H1 (cell line): Measurements from ENCODE around the gene GRSF1. TPM values are rescaled to one million over a fixed set of nuclear protein-coding genes. Genes with fewer than 3 reads are reported as not detected.

ENCODE experiments used
- CTCF ChIA-PET: fragments of 300-600 bp; sonication (Branson Sonifier 250); formaldehyde crosslinking; loops from one replicate; lab custom pipeline; 2021; ENCODE audit not compliant: partially characterized antibody; lab: Charles Lee
- POLR2A ChIA-PET: fragments of 300-600 bp; sonication (Branson Sonifier 250); formaldehyde crosslinking; loops from one replicate; lab custom pipeline; 2021; ENCODE audit warnings: inconsistent platforms; ENCODE audit not compliant: partially characterized antibody; lab: Charles Lee
- DNase-seq, 2 experiments: peaks; one replicate each; pipeline versions ENCODE4 v3.0.0 to v3.0.0-alpha.2; 2010 to 2022; ENCODE audit warnings: low spot score in 2 of 2, low read depth in 1 of 2, mixed read lengths in 1 of 2
- FAIRE-seq: peaks from 2 replicates; lab custom pipeline; 2011; peaks lifted over from hg19 to GRCh38; lab: Jason Lieb, UNC
- H2AFZ ChIP-seq: 2 replicates; pipeline ENCODE4 v1.8.1; 2012; ENCODE audit warnings: low read length, inconsistent platforms
- H2AK5ac ChIP-seq: 2 replicates; pipeline ENCODE4 v1.6.1; 2013; ENCODE audit warnings: low read depth, low read length
- H2BK120ac ChIP-seq: replicated peaks from 2 replicates; pipeline ENCODE3; 2013; ENCODE audit warnings: low read depth, low read length, inconsistent platforms
- H2BK12ac ChIP-seq: 2 replicates; pipeline ENCODE4 v1.6.1; 2013; ENCODE audit warnings: low read depth, low read length
- H2BK15ac ChIP-seq: 2 replicates; pipeline ENCODE4 v1.6.1; 2013; ENCODE audit warnings: low read length
- H2BK20ac ChIP-seq: 2 replicates; pipeline ENCODE4 v1.6.1; 2013; ENCODE audit warnings: low read length
- H2BK5ac ChIP-seq: 2 replicates; pipeline ENCODE4 v1.6.1; 2013; ENCODE audit warnings: low read depth, low read length
- H3K14ac ChIP-seq: 2 replicates; pipeline ENCODE4 v1.6.1; 2013; ENCODE audit warnings: inconsistent platforms; ENCODE audit not compliant: insufficient read length
- H3K18ac ChIP-seq: 2 replicates; pipeline ENCODE4 v1.6.1; 2013; ENCODE audit warnings: low read length; ENCODE audit errors: extremely low read depth
- H3K23ac ChIP-seq: 2 replicates; pipeline ENCODE4 v1.6.1; 2013; ENCODE audit warnings: inconsistent platforms; ENCODE audit not compliant: insufficient read length
- H3K23me2 ChIP-seq: 2 replicates; pipeline ENCODE4 v1.6.1; 2013; ENCODE audit warnings: low read depth, low read length
- H3K27ac ChIP-seq: 2 replicates; pipeline ENCODE4 v1.6.1; 2011; ENCODE audit warnings: low read depth, low read length, inconsistent platforms
- H3K27me3 ChIP-seq, 4 experiments: replicated peaks in 1 of 4; 1 replicate in 1 of 4; 2 replicates in 3 of 4; pipeline versions ENCODE4 v1.6.1 to v1.8.1; 2011 to 2013; ENCODE audit warnings: low read length in 3 of 4, mild to moderate bottlenecking in 3 of 4, inconsistent platforms in 2 of 4, mixed read lengths in 2 of 4, moderate library complexity in 1 of 4; ENCODE audit not compliant: control insufficient read depth in 3 of 4, insufficient read depth in 3 of 4; ENCODE audit errors: extremely low read depth in 1 of 4
- H3K36me3 ChIP-seq, 4 experiments: 2 replicates each; pipeline versions ENCODE4 v1.6.1 to v1.8.1; 2011 to 2013; ENCODE audit warnings: mild to moderate bottlenecking in 4 of 4, low read length in 3 of 4, moderate library complexity in 2 of 4, control low read depth in 1 of 4, inconsistent platforms in 1 of 4; ENCODE audit not compliant: insufficient read depth in 4 of 4, control insufficient read depth in 2 of 4
- H3K4ac ChIP-seq: replicated peaks from 2 replicates; pipeline ENCODE3; 2013; ENCODE audit warnings: low read length, low read depth, mixed read lengths, inconsistent platforms; ENCODE audit not compliant: insufficient read length
- H3K4me1 ChIP-seq, 4 experiments: replicated peaks in 1 of 4; 1 replicate in 1 of 4; 2 replicates in 3 of 4; pipeline versions ENCODE4 v1.6.1 to v1.8.1; 2011 to 2013; ENCODE audit warnings: low read length in 3 of 4, inconsistent platforms in 2 of 4, mixed read lengths in 1 of 4; ENCODE audit not compliant: insufficient read depth in 4 of 4, control insufficient read depth in 3 of 4
- H3K4me2 ChIP-seq, 2 experiments: 2 replicates each; pipeline versions ENCODE4 v1.6.1 to v1.8.1; 2011 to 2013; ENCODE audit warnings: low read depth in 2 of 2, low read length in 2 of 2, control low read depth in 1 of 2, inconsistent platforms in 1 of 2, mild to moderate bottlenecking in 1 of 2; ENCODE audit not compliant: insufficient read depth in 1 of 2
- H3K4me3 ChIP-seq, 4 experiments: fragments of 200-600, 300-600 bp in 1 of 4; sonication (generic), shearing (Covaris generic), sonication (Bioruptor Twin) in 1 of 4; 2 replicates each; pipeline versions ENCODE4 v1.5.1 to v1.8.1; 2011 to 2016; ENCODE audit warnings: low read length in 4 of 4, low read depth in 3 of 4, control low read depth in 2 of 4, inconsistent platforms in 2 of 4, mild to moderate bottlenecking in 2 of 4, mixed read lengths in 1 of 4, moderate library complexity in 1 of 4; ENCODE audit not compliant: insufficient read depth in 2 of 4; ENCODE audit errors: extremely low read depth in 1 of 4
- H3K56ac ChIP-seq: replicated peaks from 2 replicates; pipeline ENCODE3; 2013; ENCODE audit warnings: low read depth, mild to moderate bottlenecking, mixed read lengths, low read length, inconsistent platforms; ENCODE audit not compliant: insufficient read length
- H3K79me1 ChIP-seq: 2 replicates; pipeline ENCODE4 v1.6.1; 2013; ENCODE audit warnings: low read depth, low read length, control low read depth
- H3K79me2 ChIP-seq, 2 experiments: 2 replicates each; pipeline versions ENCODE4 v1.6.1 to v1.8.1; 2012 to 2013; ENCODE audit warnings: low read length in 2 of 2, mild to moderate bottlenecking in 2 of 2, inconsistent platforms in 1 of 2; ENCODE audit not compliant: insufficient read depth in 2 of 2, control insufficient read depth in 1 of 2
- H3K9ac ChIP-seq, 4 experiments: replicated peaks in 1 of 4; 1 replicate in 1 of 4; 2 replicates in 3 of 4; pipeline versions ENCODE4 v1.6.1 to v1.8.1; 2011 to 2013; ENCODE audit warnings: low read depth in 3 of 4, low read length in 3 of 4, control low read depth in 2 of 4, mild to moderate bottlenecking in 2 of 4, moderate library complexity in 2 of 4, inconsistent platforms in 1 of 4; ENCODE audit errors: extremely low read depth in 1 of 4
- H3K9me3 ChIP-seq, 2 experiments: 2 replicates each; pipeline versions ENCODE4 v1.6.1 to v1.8.1; 2012 to 2013; ENCODE audit warnings: mild to moderate bottlenecking in 2 of 2, moderate library complexity in 2 of 2, control low read depth in 1 of 2, inconsistent platforms in 1 of 2, low read depth in 1 of 2, low read length in 1 of 2, mixed read lengths in 1 of 2; ENCODE audit not compliant: insufficient read depth in 2 of 2
- H4K20me1 ChIP-seq, 2 experiments: replicated peaks in 1 of 2; 2 replicates each; pipeline versions ENCODE3 to v1.8.1; 2011 to 2013; ENCODE audit warnings: inconsistent platforms in 2 of 2, low read length in 2 of 2, mild to moderate bottlenecking in 1 of 2; ENCODE audit not compliant: insufficient read depth in 2 of 2, control insufficient read depth in 1 of 2
- H4K5ac ChIP-seq: 2 replicates; pipeline ENCODE4 v1.6.1; 2013; ENCODE audit warnings: low read length, low read depth, mixed read lengths, inconsistent platforms; ENCODE audit not compliant: insufficient read length
- H4K8ac ChIP-seq: 2 replicates; pipeline ENCODE4 v1.8.0; 2013; ENCODE audit warnings: mild to moderate bottlenecking, moderate library complexity, low read length, inconsistent platforms; ENCODE audit not compliant: insufficient read depth; ENCODE audit errors: extremely low read depth
- H4K91ac ChIP-seq: replicated peaks from 2 replicates; pipeline ENCODE3; 2013; ENCODE audit warnings: low read length, mixed read lengths, inconsistent platforms; ENCODE audit not compliant: insufficient read length
- BCL11A ChIP-seq, 2 experiments: IDR thresholded peaks; one replicate each; pipeline ENCODE4 v1.6.1; 2011; ENCODE audit warnings: low read depth in 2 of 2, low read length in 2 of 2, mild to moderate bottlenecking in 2 of 2
- CBX5 ChIP-seq: fragments of 300-800, 300-1000 bp; sonication (generic); IDR thresholded peaks from 2 replicates; pipeline ENCODE4 v1.7.1; 2016; ENCODE audit warnings: antibody characterized with exemption, low read length, low read depth
- CHD2 ChIP-seq: IDR thresholded peaks from 2 replicates; pipeline ENCODE4 v1.6.1; 2012; ENCODE audit warnings: low read length, improper control_type of control experiment
- EP300 ChIP-seq, 2 experiments: IDR thresholded peaks; 1 replicate in 1 of 2; 2 replicates in 1 of 2; pipeline ENCODE4 v1.6.1; 2011 to 2012; ENCODE audit warnings: low read depth in 2 of 2, low read length in 2 of 2, mild to moderate bottlenecking in 2 of 2, borderline replicate concordance in 1 of 2, inconsistent platforms in 1 of 2, moderate library complexity in 1 of 2
- JUND ChIP-seq: IDR thresholded peaks from 2 replicates; pipeline ENCODE4 v1.6.1; 2011; ENCODE audit warnings: mild to moderate bottlenecking, improper control_type of control experiment, low read length
- NANOG ChIP-seq: IDR thresholded peaks from 2 replicates; pipeline ENCODE4 v1.6.1; 2011; ENCODE audit warnings: low read length, low read depth, mild to moderate bottlenecking, inconsistent platforms; ENCODE audit not compliant: insufficient read depth, poor library complexity, severe bottlenecking
- SIX5 ChIP-seq: IDR thresholded peaks from 2 replicates; pipeline ENCODE4 v1.6.1; 2011; ENCODE audit warnings: mild to moderate bottlenecking, low read depth, low read length
- YY1 ChIP-seq: IDR thresholded peaks from 2 replicates; pipeline ENCODE4 v1.6.1; 2011; ENCODE audit warnings: low read depth, mild to moderate bottlenecking, low read length
- ZNF274 ChIP-seq: IDR thresholded peaks from 2 replicates; pipeline ENCODE4 v1.7.0; 2012; ENCODE audit warnings: low read length, borderline replicate concordance; ENCODE audit errors: extremely low read depth
- WGBS, 2 experiments: shearing (Covaris generic) in 1 of 2; methylation state at CpG; one replicate each; pipeline versions ENCODE4 v1.1.6 to v1.1.7; 2013 to 2015; ENCODE audit warnings: low lambda C conversion rate in 2 of 2, mixed read lengths in 2 of 2, inconsistent platforms in 1 of 2, low coverage in 1 of 2, missing lambda C conversion rate in 1 of 2; ENCODE audit not compliant: insufficient replicate concordance in 2 of 2, insufficient coverage in 1 of 2, insufficient read length in 1 of 2; ENCODE audit errors: extremely low coverage in 1 of 2, missing lambda C conversion rate in 1 of 2; 5-methylcytosine and 5-hydroxymethylcytosine counted together
- polyA plus RNA-seq, 7 experiments: library from polyadenylated mRNA; depleted of rRNA in 3 of 7; stranded (reverse) in 5 of 7; unstranded in 2 of 7; fragments of >200 nt in 5 of 7; fragments of 200-250 nt in 2 of 7; gene quantifications; 1 replicate in 5 of 7; 2 replicates in 1 of 7; 4 replicates in 1 of 7; pipeline versions ENCODE4 v1.2.1 to v1.2.3, GENCODE V29; 2011 to 2013; ENCODE audit warnings: missing spikeins in 2 of 7, mixed read lengths in 2 of 7
- total RNA-seq: library from RNA; stranded (reverse); fragmentation: NEBNext Ultra II Directional; extraction: Animal tissue kit (Norgen Biotek cat#: 25700); gene quantifications from 2 replicates; pipeline ENCODE4 v1.2.1, GENCODE V29; 2021
- TF ChIP-seq, protein P1 (sequence below), 3 experiments: IDR thresholded peaks; 1 replicate in 2 of 3; 2 replicates in 1 of 3; pipeline versions ENCODE4 v1.5.1 to v1.6.1; 2011; ENCODE audit warnings: low read length in 3 of 3, mild to moderate bottlenecking in 3 of 3, inconsistent platforms in 2 of 3, low read depth in 1 of 3, moderate library complexity in 1 of 3; ENCODE audit not compliant: insufficient read depth in 1 of 3; ENCODE audit errors: control extremely low read depth in 1 of 3

The GRSF1 gene
- total and polyA plus RNA-seq, 2 of the 8 experiments (the other 6 are each of a cell fraction or from before 2014, with no cell fraction given), result 44.3 to 112 TPM

- Histone ChIP-seq H3K23me2 (no peaks in the 10 kb centered on the region), H3K4me3 (no peak overlapping the region), H3K9ac (no peak overlapping the region), H4K8ac (no peak overlapping the region), H3K56ac (no peak overlapping the region), H2BK120ac (no peak overlapping the region), H3K79me2 (no peaks in the 10 kb centered on the region), H3K23ac (no peak overlapping the region), H4K20me1 (peaks cover 0 to 1% of the 10 kb centered on the region in 2 experiments), H4K91ac (no peak overlapping the region), H3K4me2 (no peak overlapping the region), H2BK5ac (no peak overlapping the region), H4K5ac (no peak overlapping the region), H2BK12ac (no peak overlapping the region), H3K27me3 (no peaks in the 10 kb centered on the region), H3K79me1 (no peaks in the 10 kb centered on the region), H3K36me3 (peaks cover under 1 to 33% (median 18%) of the 10 kb centered on the region in 4 experiments; a peak in 7 of 8 replicates), H3K14ac (no peak overlapping the region), H2BK20ac (no peak overlapping the region), H3K4ac (no peak overlapping the region), H3K9me3 (no peaks in the 10 kb centered on the region), H3K27ac (no peak overlapping the region), H2AK5ac (no peak overlapping the region), H2BK15ac (no peak overlapping the region), H3K4me1 (no peaks in the 10 kb centered on the region), H3K18ac (no peak overlapping the region), H2AFZ (no peak overlapping the region)
- ChIA-PET POLR2A (interaction anchor here (0.5 to 2.4 kb wide), 5 partner anchors 9 to 92 kb away, joined by 3 to 9 read pairs (median 3); no protein-coding TSS in a partner anchor), CTCF (interaction anchor here (0.6 to 1.1 kb wide), 2 partner anchors 9 to 211 kb away, joined by 3 read pairs; no protein-coding TSS in a partner anchor)
- WGBS, 2 experiments, result 40% methylated on average over 2 of the region's 2 CpGs; no CpG with 5 or more reads in 1 of the 2 experiments
- DNase-seq (no peak), FAIRE-seq (no peak)
- TF ChIP-seq EP300 (IDR thresholded peaks at IDR 0.05; ENCODE audit: borderline replicate concordance in 1 of 2, low read depth in 2 of 2, low read length in 2 of 2), result no peak
- no peak for TF ChIP-seq CHD2
- no peak for TF ChIP-seq SIX5
- no peak for TF ChIP-seq ZNF274
- TF ChIP-seq, protein P1, sequence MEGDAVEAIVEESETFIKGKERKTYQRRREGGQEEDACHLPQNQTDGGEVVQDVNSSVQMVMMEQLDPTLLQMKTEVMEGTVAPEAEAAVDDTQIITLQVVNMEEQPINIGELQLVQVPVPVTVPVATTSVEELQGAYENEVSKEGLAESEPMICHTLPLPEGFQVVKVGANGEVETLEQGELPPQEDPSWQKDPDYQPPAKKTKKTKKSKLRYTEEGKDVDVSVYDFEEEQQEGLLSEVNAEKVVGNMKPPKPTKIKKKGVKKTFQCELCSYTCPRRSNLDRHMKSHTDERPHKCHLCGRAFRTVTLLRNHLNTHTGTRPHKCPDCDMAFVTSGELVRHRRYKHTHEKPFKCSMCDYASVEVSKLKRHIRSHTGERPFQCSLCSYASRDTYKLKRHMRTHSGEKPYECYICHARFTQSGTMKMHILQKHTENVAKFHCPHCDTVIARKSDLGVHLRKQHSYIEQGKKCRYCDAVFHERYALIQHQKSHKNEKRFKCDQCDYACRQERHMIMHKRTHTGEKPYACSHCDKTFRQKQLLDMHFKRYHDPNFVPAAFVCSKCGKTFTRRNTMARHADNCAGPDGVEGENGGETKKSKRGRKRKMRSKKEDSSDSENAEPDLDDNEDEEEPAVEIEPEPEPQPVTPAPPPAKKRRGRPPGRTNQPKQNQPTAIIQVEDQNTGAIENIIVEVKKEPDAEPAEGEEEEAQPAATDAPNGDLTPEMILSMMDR (IDR thresholded peaks at IDR 0.05; ENCODE audit: control extremely low read depth in 1 of 3, insufficient read depth in 1 of 3, low read depth in 1 of 3, low read length in 3 of 3), result no peak
- no peak for TF ChIP-seq YY1
- TF ChIP-seq JUND, result no peak
- no peak for TF ChIP-seq CBX5
- TF ChIP-seq NANOG, result no peak
- no peak for TF ChIP-seq BCL11A (IDR thresholded peaks at IDR 0.05; ENCODE audit: low read depth in 2 of 2, low read length in 2 of 2)
Measured at GRCh38 chr4:70816894-70817293, 22.8 kb downstream of the GRSF1 start.
